Measurements from ENCODE around the gene ARHGAP45.

- TF ChIP-seq CTCF (IDR thresholded peaks at IDR 0.05; ENCODE audit: low read depth, low read length, poor library complexity, severe bottlenecking) (no peak), EZH2phosphoT487 (IDR thresholded peaks at IDR 0.05; ENCODE audit: borderline replicate concordance, low read length) (no peak)
These were observed 67.5 kb downstream of the ARHGAP45 start for GRCh38 chr19:1134431-1134830.

All from DOHH2 (cell line).